Activated T-cell treated with anti-CD3 and anti-CD28 coated beads, Interleukin-2, amount 50 U/mL, for 72 hours (primary cell): Measurements from ENCODE around the gene MROH2B. TPM values are rescaled to one million over a fixed set of nuclear protein-coding genes. Genes with fewer than 3 reads are reported as not detected.

Experiments
- ATAC-seq, 2 donors: fragments of 150-1000 bp; cut with Tn5 transposase; replicated peaks in 1 of 2; 2 replicates each; pipeline ENCODE4 v1.10.0; 2021; ENCODE audit warnings: moderate library complexity in 2 of 2, mild to moderate bottlenecking in 1 of 2
- DNase-seq, 2 donors: peaks; one replicate each; pipeline ENCODE4 v3.0.0; 2021 to 2022; ENCODE audit warnings: mixed read lengths in 1 of 2
- H3K27ac Mint-ChIP-seq: one replicate; pipeline ENCODE4 v1.8.0; 2022; ENCODE audit warnings: mild to moderate bottlenecking, moderate library complexity, mixed read lengths
- H3K27me3 Mint-ChIP-seq: one replicate; pipeline ENCODE4 v1.8.0; 2022; ENCODE audit warnings: low read depth, mixed read lengths
- H3K36me3 Mint-ChIP-seq, 2 donors: one replicate each; pipeline ENCODE4 v1.8.0; 2022; ENCODE audit warnings: mixed read lengths in 2 of 2, mild to moderate bottlenecking in 1 of 2; ENCODE audit not compliant: insufficient read depth in 2 of 2
- H3K4me1 Mint-ChIP-seq: one replicate; pipeline ENCODE4 v1.8.0; 2022; ENCODE audit warnings: low read depth, mixed read lengths
- H3K4me3 Mint-ChIP-seq, 2 donors: one replicate each; pipeline ENCODE4 v1.8.0; 2022; ENCODE audit warnings: mild to moderate bottlenecking in 2 of 2, mixed read lengths in 2 of 2, moderate library complexity in 2 of 2
- H3K9me3 Mint-ChIP-seq, 2 donors: one replicate each; pipeline ENCODE4 v1.8.0; 2022; ENCODE audit warnings: mixed read lengths in 2 of 2
- total RNA-seq, 2 donors: library from RNA; stranded (reverse); gene quantifications; one replicate each; pipeline ENCODE4 v1.2.3, GENCODE V29; 2022

Gene MROH2B
- total RNA-seq, 2 donors from 2014 or later, result not detected

DNA sequence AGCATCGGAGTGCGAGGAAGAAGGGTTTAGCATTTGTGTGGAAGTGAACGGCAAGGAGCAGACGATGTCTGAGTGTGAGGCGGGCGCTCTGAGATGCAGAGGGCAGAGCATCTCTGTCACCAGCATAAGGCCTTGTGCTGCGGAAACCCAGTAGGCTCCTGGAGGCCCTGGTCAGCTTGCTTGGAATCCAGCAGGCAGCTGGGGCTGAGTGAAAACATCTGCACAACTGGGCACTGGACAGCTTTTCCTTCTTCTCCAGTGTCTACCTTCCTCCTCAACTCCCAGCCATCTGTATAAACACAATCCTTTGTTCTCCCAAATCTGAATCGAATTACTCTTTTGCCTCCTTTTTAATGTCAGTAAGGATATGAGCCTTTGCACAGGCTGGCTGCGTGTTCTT, 89.7 kb downstream of the MROH2B start:
- no peak overlapping the region for H3K4me3 Mint-ChIP-seq

DNA sequence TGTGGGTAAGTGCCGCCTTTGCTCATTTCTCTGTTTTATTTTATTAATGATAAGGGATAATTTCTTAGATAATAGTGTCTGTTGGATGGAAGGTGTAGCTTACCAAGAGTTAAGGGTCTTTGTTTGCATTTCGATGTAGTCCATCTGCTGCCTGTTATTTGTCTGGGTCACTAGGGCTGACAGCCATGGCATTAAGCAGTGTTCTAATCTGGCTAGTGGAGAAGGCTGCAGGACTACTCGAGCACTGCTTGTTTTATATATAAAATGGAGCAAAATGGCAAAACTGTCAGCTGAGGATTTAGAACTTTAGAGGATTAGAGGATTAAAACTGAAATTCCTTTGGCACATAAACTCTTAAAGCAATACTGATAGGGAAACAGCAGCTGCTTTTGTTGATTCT, 94.3 kb downstream of the MROH2B start:
- H3K36me3 Mint-ChIP-seq, result no peaks in the 10 kb centered on the region
- ATAC-seq (no peak), DNase-seq (no peak)
- no peaks in the 10 kb centered on the region for H3K4me1 Mint-ChIP-seq
- H3K9me3 Mint-ChIP-seq, result no peaks in the 10 kb centered on the region
- peaks cover 8% of the 10 kb centered on the region for H3K27me3 Mint-ChIP-seq
- H3K4me3 Mint-ChIP-seq, result no peak overlapping the region
- H3K27ac Mint-ChIP-seq, result no peak overlapping the region

More for the DNA sequence above, 89.7 kb downstream of the MROH2B start:
- Mint-ChIP-seq H3K36me3 (no peaks in the 10 kb centered on the region), H3K4me1 (no peaks in the 10 kb centered on the region), H3K27ac (no peak overlapping the region), H3K9me3 (no peaks in the 10 kb centered on the region), H3K27me3 (peaks cover 8% of the 10 kb centered on the region)
- ATAC-seq, result no peak
- DNase-seq, result no peak

DNA sequence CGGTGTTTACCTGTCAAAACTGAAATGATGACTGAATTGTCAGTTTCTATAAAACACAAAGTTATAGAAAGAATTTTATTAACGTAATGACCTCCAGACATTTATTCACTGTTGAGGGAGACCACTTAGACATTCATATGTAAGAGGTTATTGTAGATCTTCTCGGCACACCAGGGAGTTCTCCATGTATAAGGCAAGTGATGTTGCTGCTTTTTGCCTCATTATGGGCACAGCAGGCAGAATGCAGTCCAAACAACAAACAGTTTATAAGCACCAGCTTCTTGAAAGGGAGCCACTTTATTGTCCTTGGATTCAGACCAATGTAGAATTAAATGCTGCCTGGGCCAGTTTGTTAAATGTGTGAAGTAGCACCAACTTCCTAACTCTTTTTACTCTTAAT, 95.1 kb downstream of the MROH2B start:
- H3K4me3 Mint-ChIP-seq, result no peak overlapping the region
- H3K9me3 Mint-ChIP-seq, result no peaks in the 10 kb centered on the region
- no peak for DNase-seq
- peaks cover 6% of the 10 kb centered on the region for H3K27me3 Mint-ChIP-seq
- no peak overlapping the region for H3K27ac Mint-ChIP-seq
- H3K4me1 Mint-ChIP-seq, result no peaks in the 10 kb centered on the region
- no peaks in the 10 kb centered on the region for H3K36me3 Mint-ChIP-seq
- ATAC-seq, result no peak

DNA sequence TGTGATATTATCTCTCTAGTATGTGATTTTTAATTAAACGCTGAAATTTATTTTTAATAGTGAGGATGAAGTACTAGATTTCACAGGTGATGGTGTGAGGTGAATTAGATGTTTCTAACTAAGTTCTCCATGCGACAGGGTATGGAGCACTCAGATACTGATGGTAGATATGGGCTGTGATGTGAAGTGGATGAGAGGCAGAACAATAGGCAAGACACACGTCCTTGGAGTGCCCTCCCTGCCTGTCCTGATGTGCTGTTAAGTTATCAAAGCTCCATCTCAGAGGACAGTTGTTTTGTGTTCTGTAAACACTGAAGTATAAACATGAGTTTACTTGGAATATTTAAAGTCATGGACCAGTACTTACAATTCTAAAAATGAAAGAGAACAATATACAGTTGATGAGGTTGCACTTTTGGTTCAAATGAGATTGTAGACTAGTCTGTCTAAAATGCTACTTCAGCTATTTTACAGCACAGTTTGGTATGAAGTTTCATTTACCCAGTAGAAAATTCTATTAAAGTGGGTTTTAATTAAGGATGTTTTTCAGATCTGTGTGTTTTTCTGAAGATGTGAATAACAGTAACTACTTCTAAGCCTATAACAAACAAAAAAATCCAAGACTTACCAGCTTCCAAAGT, 97.7 kb downstream of the MROH2B start:
- Mint-ChIP-seq H3K9me3 (no peaks in the 10 kb centered on the region), H3K4me1 (no peaks in the 10 kb centered on the region), H3K4me3 (no peak overlapping the region), H3K36me3 (no peaks in the 10 kb centered on the region), H3K27ac (no peak overlapping the region), H3K27me3 (no peaks in the 10 kb centered on the region)
- ATAC-seq (no peak), DNase-seq (no peak)

DNA sequence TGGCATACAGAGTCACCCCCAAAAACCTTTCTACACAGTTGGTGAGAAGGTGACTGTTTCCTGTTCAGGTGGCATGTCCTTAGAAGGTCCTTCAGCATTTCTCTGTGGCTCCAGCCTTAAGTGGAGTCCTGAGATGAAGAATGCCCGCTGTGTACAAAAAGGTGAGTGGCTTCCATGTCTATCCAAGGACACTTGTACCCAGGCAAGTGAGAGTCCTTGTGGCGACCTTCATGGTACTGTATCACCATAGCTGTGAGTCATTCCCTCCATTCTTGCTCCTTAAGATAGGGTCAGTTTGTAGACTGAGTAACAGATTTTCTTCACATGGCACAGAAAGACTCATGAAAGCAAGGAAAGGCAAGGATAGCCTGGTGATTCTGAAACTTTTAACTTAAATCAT, 98.7 kb downstream of the MROH2B start:
- Mint-ChIP-seq H3K27ac (no peak overlapping the region), H3K36me3 (no peaks in the 10 kb centered on the region), H3K4me3 (no peak overlapping the region), H3K9me3 (no peaks in the 10 kb centered on the region), H3K27me3 (no peaks in the 10 kb centered on the region), H3K4me1 (no peaks in the 10 kb centered on the region)
- DNase-seq (no peak), ATAC-seq (no peak)

DNA sequence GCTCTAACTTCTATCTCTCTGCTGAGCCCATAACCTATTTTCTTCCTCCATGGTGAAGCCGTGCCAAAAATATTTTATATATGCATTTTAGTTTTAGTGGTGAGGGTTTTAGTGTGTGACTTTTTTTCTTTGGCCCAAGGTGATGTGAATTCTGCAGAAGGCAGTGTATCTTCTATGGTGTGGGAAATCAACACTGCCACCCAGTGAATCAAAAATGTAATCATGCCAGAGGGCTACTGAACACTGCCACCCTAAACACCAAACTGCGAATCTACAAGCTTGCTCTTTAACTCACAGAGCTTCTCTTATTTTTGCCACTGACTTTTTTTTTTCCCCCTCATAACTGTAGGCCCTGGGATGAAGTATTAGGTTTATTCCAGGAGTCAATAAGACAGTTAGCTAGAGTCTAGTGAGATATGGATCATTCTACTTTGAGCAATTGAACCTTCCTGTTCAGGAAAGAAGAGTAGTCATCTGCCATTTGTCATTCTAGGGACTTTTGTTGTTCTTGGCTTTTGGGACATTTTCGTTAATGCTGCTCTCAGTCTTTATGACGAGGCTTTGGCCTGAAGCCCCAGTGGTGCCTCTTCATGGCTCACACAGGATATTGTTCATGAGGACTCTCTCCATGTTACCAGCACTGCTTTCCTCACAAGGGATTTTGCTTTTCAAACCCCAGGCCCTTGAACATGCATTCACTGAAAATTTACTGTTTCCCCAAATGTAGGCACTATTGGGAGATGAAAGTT, 108.8 kb downstream of the MROH2B start:
- peaks cover 0 to 4% of the 10 kb centered on the region in 2 donors for H3K9me3 Mint-ChIP-seq
- no peaks in the 10 kb centered on the region for H3K36me3 Mint-ChIP-seq
- no peak for ATAC-seq
- no peaks in the 10 kb centered on the region for H3K4me1 Mint-ChIP-seq
- no peaks in the 10 kb centered on the region for H3K27me3 Mint-ChIP-seq
- H3K4me3 Mint-ChIP-seq, result no peak overlapping the region
- no peak for DNase-seq
- no peak overlapping the region for H3K27ac Mint-ChIP-seq

DNA sequence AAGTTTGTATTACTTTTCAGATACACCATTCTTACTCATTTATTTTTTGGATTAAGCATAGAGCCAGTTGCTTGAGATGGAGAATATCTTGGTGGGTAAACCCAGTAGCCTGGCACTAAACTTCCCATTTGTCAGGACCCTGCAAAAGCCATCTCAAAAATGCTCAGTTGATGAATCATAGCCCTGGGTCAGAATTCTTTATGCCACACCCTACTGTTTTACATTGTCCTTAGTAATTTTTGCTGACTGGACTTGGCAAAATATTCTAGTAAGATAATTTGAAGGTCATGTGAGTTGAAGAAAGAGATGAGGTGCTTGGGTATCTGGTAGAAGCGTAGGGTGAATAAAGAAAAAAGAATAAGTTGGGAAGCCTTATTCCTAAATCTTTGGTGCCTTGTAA, 111.1 kb downstream of the MROH2B start:
- DNase-seq, result no peak
- Mint-ChIP-seq H3K27me3 (no peaks in the 10 kb centered on the region), H3K4me1 (no peaks in the 10 kb centered on the region), H3K36me3 (no peaks in the 10 kb centered on the region), H3K4me3 (no peak overlapping the region), H3K9me3 (peaks cover 0 to 4% of the 10 kb centered on the region in 2 donors), H3K27ac (no peak overlapping the region)
- ATAC-seq, result no peak

DNA sequence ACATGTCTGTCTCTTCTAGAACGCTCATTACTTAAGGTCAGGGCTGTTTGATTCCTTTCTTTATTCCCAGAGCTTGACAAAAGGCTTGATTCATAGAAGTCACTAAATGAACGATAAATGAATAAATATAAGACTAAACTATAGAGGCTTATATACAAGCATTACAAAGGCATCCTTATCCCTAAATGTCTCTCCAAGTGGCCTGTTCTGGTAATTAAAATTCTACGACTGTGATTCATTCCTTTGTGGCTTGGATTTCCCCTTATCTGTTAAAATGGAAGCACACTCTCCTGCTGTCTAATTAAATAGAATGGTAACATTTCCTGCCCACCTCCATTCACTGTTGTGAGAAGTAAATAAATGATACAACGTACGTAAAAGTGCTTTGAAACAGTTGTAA, 112.3 kb downstream of the MROH2B start:
- Mint-ChIP-seq H3K4me1 (no peaks in the 10 kb centered on the region), H3K27ac (no peak overlapping the region), H3K9me3 (peaks cover 0 to 4% of the 10 kb centered on the region in 2 donors), H3K36me3 (no peaks in the 10 kb centered on the region), H3K4me3 (no peak overlapping the region), H3K27me3 (no peaks in the 10 kb centered on the region)
- no peak for DNase-seq
- no peak for ATAC-seq

DNA sequence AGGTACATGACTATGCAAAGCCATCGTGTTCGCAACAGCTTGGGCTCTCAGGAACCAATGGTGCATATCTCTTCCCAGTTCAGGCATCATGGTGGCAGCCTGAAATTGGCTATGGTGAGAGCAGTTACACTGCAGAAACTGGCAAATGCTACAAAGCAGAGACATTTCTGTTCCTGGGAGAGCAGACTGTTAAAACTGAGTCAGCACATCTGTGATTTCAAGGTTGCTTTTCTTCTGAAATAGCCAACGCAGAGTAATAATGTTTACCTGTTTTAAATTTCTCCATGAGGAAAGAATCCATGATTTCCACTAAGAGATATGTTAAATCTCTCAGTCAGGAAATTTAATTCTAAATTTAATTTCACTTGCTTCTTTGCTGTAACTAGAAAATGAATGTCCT, 114.1 kb downstream of the MROH2B start:
- no peaks in the 10 kb centered on the region for H3K4me1 Mint-ChIP-seq
- no peaks in the 10 kb centered on the region for H3K27me3 Mint-ChIP-seq
- H3K9me3 Mint-ChIP-seq, result peaks cover 0 to 4% of the 10 kb centered on the region in 2 donors
- H3K4me3 Mint-ChIP-seq, result no peak overlapping the region
- ATAC-seq (no peak), DNase-seq (no peak)
- H3K36me3 Mint-ChIP-seq, result no peaks in the 10 kb centered on the region
- H3K27ac Mint-ChIP-seq, result no peak overlapping the region

DNA sequence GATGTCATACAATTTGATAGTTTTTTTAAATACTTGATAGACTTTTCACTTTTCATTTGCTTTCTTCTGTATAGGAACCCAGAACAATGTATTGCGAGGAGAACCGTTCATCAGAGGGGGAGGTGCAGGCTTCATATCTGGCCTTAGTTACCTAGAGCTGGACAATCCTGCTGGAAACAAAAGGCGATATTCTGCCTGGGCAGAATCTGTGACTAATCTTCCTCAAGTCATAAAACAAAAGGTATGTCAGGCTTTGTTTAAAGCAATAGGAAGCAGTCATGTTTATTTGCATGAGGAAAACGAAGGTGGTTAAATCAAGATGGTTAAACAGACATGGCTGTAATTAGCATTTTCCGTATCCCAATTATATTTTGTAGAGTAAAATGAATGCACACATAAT, 115.8 kb downstream of the MROH2B start:
- H3K27me3 Mint-ChIP-seq, result no peaks in the 10 kb centered on the region
- H3K9me3 Mint-ChIP-seq, result peaks cover 0 to 4% of the 10 kb centered on the region in 2 donors
- H3K4me3 Mint-ChIP-seq, result no peak overlapping the region
- DNase-seq (no peak), ATAC-seq (no peak)
- no peak overlapping the region for H3K27ac Mint-ChIP-seq
- no peaks in the 10 kb centered on the region for H3K4me1 Mint-ChIP-seq
- no peaks in the 10 kb centered on the region for H3K36me3 Mint-ChIP-seq

Other genes starting within 250 kb of the MROH2B start
- gene RPL37, start 236.1 kb downstream of the MROH2B start, total RNA-seq, result 1,000 to 10,000 TPM; 2,016 to 2,043 TPM
- gene CARD6, start 230.0 kb downstream of the MROH2B start, total RNA-seq, result 1 to 10 TPM in 1 of 2 donors, under 1 TPM in 1; 0.76 to 1.2 TPM
- gene C7, start 161.8 kb downstream of the MROH2B start, total RNA-seq, result not detected
- not detected for gene C6, start 142.2 kb upstream of the MROH2B start, total RNA-seq